ENCODE measurements around the gene CD96. TPM values are rescaled to one million over a fixed set of nuclear protein-coding genes. Genes with fewer than 3 reads are reported as not detected.
A peak's percentile ranks its signal among the peaks of the same experiment; 100 is the strongest.
"Not testable (repeated sequence)": the region's sequence is repeated elsewhere in the genome, so short reads cannot be mapped to it uniquely, and the experiment has no call there.

Gene CD96
- total RNA-seq, 1 experiment from 2014 or later = 4.2 TPM

- peak; percentile 86 for DNase-seq (ENCODE audit: low read depth)
These were observed 128.1 kb downstream of the CD96 start for GRCh38 chr3:111669926-111670630.

GRCh38 chr3:111672461-111672860 lies 130.5 kb downstream of the CD96 start:
- not testable (repeated sequence) for DNase-seq (ENCODE audit: low read depth)

GRCh38 chr3:111675846-111676210 lies 133.8 kb downstream of the CD96 start:
- no peak for DNase-seq (ENCODE audit: low read depth)

DNA sequence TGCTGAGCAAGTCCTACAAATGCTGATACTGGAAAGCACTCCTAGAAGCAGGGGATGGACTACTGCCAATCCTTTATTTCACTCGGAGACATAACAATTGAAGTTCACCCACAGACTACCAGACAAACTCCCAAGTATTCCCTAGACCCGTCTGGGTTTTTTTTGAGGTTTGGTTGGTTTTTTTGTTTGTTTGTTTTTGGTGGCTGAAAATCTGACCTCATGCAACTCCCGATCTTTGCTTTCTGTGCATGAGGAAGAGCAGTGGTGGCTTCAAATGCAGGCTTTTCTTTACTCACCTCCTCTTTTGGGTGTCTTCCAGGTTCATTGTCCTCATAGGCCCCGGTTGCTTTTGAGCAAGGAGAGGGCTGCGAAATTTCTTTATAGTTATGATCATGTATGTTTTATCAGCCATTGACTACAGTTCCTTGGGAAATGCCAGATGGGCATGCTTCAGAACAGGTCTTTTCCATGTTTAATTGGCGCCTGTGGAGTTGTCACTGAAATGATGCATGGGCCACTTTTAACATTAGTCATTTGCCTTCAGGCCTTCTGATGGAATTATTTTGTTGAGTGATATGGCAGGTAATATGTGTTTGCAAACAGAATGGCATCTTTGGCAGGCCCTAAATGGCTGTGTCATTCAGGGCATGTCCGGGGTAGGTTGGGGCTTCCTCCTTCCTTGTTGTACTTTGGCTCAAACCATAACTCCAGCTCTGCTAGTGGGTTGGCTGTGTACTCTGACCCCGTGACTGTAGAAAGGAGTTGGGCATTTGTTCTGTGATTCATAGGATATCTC lies 134.4 kb downstream of the CD96 start:
- DNase-seq (ENCODE audit: low read depth) = peak; percentile 89

- DNase-seq (ENCODE audit: low read depth) = no peak
These were observed 135.0 kb downstream of the CD96 start for GRCh38 chr3:111677007-111677392.

- DNase-seq (ENCODE audit: low read depth) = no peak
These were observed 139.8 kb downstream of the CD96 start for GRCh38 chr3:111681661-111682426.

DNA sequence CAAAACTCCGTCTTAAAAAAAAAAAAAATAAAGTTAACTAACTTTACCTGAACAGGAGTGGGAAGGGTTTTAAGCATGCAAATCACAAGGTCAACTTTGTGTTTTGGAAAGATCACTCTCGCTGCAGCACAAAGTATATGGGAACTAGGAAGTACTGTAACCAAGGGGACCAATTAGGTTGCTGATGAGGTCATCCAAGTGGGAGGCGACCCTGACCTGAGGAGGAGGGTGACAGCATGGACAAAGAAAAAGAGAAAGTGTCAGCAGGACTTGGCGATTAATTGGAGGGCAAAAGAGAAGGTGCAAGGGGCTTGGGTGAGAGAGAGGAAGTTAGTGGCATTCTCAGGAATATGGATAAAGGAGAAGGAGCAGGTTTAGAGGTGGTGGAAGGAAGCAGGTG lies 142.6 kb downstream of the CD96 start:
- DNase-seq (ENCODE audit: low read depth) = no peak

DNA sequence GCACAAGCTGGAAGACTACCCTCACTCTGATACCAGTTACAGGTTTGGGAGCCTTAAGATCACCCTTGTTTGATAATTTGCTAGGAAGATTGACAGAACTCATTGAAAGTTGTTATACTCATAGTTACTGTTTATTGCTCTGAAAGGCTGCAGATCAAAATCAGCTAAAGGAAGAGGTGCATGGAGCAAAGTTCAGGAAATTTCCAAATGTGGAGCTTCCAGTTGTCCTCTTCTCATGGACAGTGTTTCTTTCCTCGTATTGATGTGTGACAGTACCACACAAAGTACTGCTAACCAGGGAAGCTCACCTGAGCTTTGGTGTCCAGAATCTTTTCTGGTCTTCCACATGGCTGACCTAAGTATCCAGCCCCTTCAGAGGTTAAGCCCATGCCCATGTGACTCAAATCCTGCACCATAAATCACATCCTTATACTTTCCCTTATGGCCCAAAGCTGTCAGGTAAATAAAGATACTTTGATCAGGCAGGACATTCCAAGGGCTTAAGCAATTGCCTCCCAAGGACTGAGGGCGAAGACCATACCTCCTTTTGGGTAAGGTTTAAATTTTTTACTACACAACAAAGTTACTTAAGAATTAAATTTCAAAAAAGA lies 146.3 kb downstream of the CD96 start:
- DNase-seq (ENCODE audit: low read depth) = no peak

DNA sequence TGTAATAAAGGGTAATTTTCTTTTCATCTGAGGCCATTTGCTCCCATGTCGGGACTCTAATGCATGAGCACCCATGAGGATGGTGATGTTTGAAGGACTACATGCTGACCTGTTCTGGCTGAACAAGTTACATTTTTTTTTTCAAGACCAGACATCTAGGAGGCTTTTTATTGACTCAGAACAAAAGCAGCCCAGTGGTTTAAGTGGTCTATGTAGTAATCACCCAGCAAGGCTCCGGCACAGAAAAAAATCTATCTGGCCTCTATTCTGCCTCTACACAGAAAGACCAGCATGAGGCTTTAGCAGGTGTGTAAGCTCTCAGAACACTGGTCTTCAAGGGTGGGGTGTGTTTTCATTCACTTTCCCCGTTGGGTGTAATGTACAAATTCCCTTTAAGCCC lies 148.2 kb downstream of the CD96 start:
- DNase-seq (ENCODE audit: low read depth) = peak; percentile 71

DNA sequence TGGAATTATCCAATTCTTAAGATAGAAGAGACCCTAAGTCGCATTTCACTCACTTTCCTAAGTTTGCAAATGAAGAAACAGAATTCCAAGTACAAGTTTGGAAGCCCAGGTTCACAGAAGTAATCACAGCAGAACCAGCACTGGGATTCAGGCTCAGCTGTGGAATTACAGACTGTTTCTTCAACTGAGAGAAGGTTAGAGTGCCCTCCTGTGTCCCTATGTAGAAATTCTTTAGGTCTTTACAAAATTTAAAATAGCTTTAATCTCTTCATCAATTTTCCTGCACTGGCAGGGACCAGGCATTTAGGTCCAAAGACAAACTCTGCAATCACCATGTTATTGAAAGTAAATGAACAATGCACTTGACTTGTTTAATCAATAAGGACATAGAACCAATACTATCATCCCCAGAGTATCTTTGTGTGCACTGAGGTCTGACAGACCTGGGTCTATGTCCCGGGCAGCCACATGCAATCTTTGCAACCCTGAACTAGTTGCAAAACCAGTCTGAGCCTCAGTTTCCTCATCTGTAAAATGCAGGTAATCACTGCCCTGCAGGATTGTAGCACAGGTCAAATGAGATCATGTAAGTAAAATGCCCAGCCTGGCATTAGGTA lies 149.4 kb downstream of the CD96 start:
- DNase-seq (ENCODE audit: low read depth) = peak; percentile 74

- no peak for DNase-seq (ENCODE audit: low read depth)
These were observed 150.9 kb downstream of the CD96 start for GRCh38 chr3:111692593-111693552.

- DNase-seq (ENCODE audit: low read depth) = no peak
These were observed 152.5 kb downstream of the CD96 start for GRCh38 chr3:111694471-111694870.

- peak; percentile 90 for DNase-seq (ENCODE audit: low read depth)
These were observed 153.7 kb downstream of the CD96 start for GRCh38 chr3:111695636-111696117.

GRCh38 chr3:111700054-111700453 lies 158.1 kb downstream of the CD96 start:
- DNase-seq (ENCODE audit: low read depth) = no peak

- no peak for DNase-seq (ENCODE audit: low read depth)
These were observed 159.4 kb downstream of the CD96 start for GRCh38 chr3:111701292-111701906.

Other genes with a start within 250 kb of the CD96 start
- gene ZBED2, start 53.1 kb downstream of the CD96 start, total RNA-seq (2014; rRNA removed; shearing (Covaris generic)) = not detected in 2 replicates
- 1.5 and 1.6 TPM in 2 replicates for gene PLCXD2, start 132.5 kb downstream of the CD96 start, total RNA-seq (2014; rRNA removed; shearing (Covaris generic))